ENCODE data around the gene TWIST1.
A peak's percentile ranks its signal among the peaks of the same experiment; 100 is the strongest.

TWIST1 gene

GRCh38 chr7:19101472-19101871 lies 16.0 kb downstream of the TWIST1 start:
- DNase-seq, result no peak
- in situ Hi-C loops (cut with HindIII; ENCODE audit: low pct_ligation_motif_present, low pct_unique_long_range_greater_than_20kb, low sequenced_read_pairs), result no loop called here

GRCh38 chr7:19099924-19100323 lies 17.5 kb downstream of the TWIST1 start:
- DNase-seq, result no peak
- in situ Hi-C loops (cut with HindIII; ENCODE audit: low pct_ligation_motif_present, low pct_unique_long_range_greater_than_20kb, low sequenced_read_pairs), result no loop called here

- no peak for DNase-seq
- in situ Hi-C loops (cut with HindIII; ENCODE audit: low pct_ligation_motif_present, low pct_unique_long_range_greater_than_20kb, low sequenced_read_pairs), result no loop called here
Measured at GRCh38 chr7:19099194-19099593, 18.2 kb downstream of the TWIST1 start.

- no peak for DNase-seq
- in situ Hi-C loops (cut with HindIII; ENCODE audit: low pct_ligation_motif_present, low pct_unique_long_range_greater_than_20kb, low sequenced_read_pairs), result no loop called here
Measured at GRCh38 chr7:19098510-19098909, 18.9 kb downstream of the TWIST1 start.

GRCh38 chr7:19097165-19098055 lies 20.0 kb downstream of the TWIST1 start:
- DNase-seq, result no peak
- in situ Hi-C loops (cut with HindIII; ENCODE audit: low pct_ligation_motif_present, low pct_unique_long_range_greater_than_20kb, low sequenced_read_pairs), result no loop called here

GRCh38 chr7:19095353-19095860 lies 22.0 kb downstream of the TWIST1 start:
- in situ Hi-C loops (cut with HindIII; ENCODE audit: low pct_ligation_motif_present, low pct_unique_long_range_greater_than_20kb, low sequenced_read_pairs), result no loop called here
- no peak for DNase-seq

- in situ Hi-C loops (cut with HindIII; ENCODE audit: low pct_ligation_motif_present, low pct_unique_long_range_greater_than_20kb, low sequenced_read_pairs), result no loop called here
- DNase-seq, result no peak
Measured at GRCh38 chr7:19094598-19095352, 22.7 kb downstream of the TWIST1 start.

GRCh38 chr7:19094138-19094537 lies 23.3 kb downstream of the TWIST1 start:
- in situ Hi-C loops (cut with HindIII; ENCODE audit: low pct_ligation_motif_present, low pct_unique_long_range_greater_than_20kb, low sequenced_read_pairs), result no loop called here
- DNase-seq, result no peak

- no peak for DNase-seq
- in situ Hi-C loops (cut with HindIII; ENCODE audit: low pct_ligation_motif_present, low pct_unique_long_range_greater_than_20kb, low sequenced_read_pairs), result no loop called here
Measured at GRCh38 chr7:19091550-19092200, 25.8 kb downstream of the TWIST1 start.

- in situ Hi-C loops (cut with HindIII; ENCODE audit: low pct_ligation_motif_present, low pct_unique_long_range_greater_than_20kb, low sequenced_read_pairs), result no loop called here
- no peak for DNase-seq
Measured at GRCh38 chr7:19090526-19090925, 26.9 kb downstream of the TWIST1 start.

GRCh38 chr7:19089797-19090196 lies 27.6 kb downstream of the TWIST1 start:
- no peak for DNase-seq
- in situ Hi-C loops (cut with HindIII; ENCODE audit: low pct_ligation_motif_present, low pct_unique_long_range_greater_than_20kb, low sequenced_read_pairs), result no loop called here

GRCh38 chr7:19089378-19089777 lies 28.1 kb downstream of the TWIST1 start:
- in situ Hi-C loops (cut with HindIII; ENCODE audit: low pct_ligation_motif_present, low pct_unique_long_range_greater_than_20kb, low sequenced_read_pairs), result no loop called here
- no peak for DNase-seq

GRCh38 chr7:19080093-19080492 lies 37.3 kb downstream of the TWIST1 start:
- no peak for DNase-seq
- in situ Hi-C loops (cut with HindIII; ENCODE audit: low pct_ligation_motif_present, low pct_unique_long_range_greater_than_20kb, low sequenced_read_pairs), result no loop called here

- DNase-seq, result peak; percentile 10
- in situ Hi-C loops (cut with HindIII; ENCODE audit: low pct_ligation_motif_present, low pct_unique_long_range_greater_than_20kb, low sequenced_read_pairs), result no loop called here
Measured at GRCh38 chr7:19079066-19079465, 38.4 kb downstream of the TWIST1 start.

- DNase-seq, result peak; percentile 12
- in situ Hi-C loops (cut with HindIII; ENCODE audit: low pct_ligation_motif_present, low pct_unique_long_range_greater_than_20kb, low sequenced_read_pairs), result no loop called here
Measured at GRCh38 chr7:19069842-19070241, 47.6 kb downstream of the TWIST1 start.

GRCh38 chr7:19066170-19066569 lies 51.3 kb downstream of the TWIST1 start:
- no peak for DNase-seq
- in situ Hi-C loops (cut with HindIII; ENCODE audit: low pct_ligation_motif_present, low pct_unique_long_range_greater_than_20kb, low sequenced_read_pairs), result no loop called here

All from ACHN (cell line).